OCI-LY3 (cell line): ENCODE data around the gene MS4A10.

Experiments
- EZH2phosphoT487 ChIP-seq: fragments of 200-600 bp; shearing (Covaris generic); IDR thresholded peaks from 2 replicates; pipeline ENCODE4 v1.6.1; 2018; ENCODE audit warnings: antibody characterized with exemption, mixed run types, low read depth
- TF ChIP-seq, protein P1 (sequence below): fragments of 200-600, 300-600 bp; sonication (generic); IDR thresholded peaks from 2 replicates; pipeline ENCODE4 v1.5.1; 2014; ENCODE audit warnings: antibody characterized with exemption, low read length, low read depth

DNA sequence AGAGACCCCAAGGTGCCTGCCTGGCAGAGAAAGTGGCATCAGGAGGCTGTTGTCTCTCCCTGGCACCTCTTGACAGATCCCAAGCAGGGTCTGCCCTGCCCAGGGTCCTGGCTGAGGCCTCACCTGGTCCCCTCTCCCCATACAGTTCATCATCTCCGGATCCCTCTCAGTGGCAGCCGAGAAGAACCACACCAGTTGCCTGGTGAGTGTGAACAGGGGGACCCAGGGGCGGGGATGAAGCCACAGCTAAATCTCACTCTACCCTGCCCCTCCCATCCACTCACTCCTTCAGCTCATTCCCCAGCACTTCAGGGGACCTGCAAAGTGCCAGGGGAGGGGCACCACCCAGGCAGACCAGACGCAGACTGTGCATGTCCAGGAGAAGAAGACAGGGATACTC, 14.0 kb upstream of the MS4A10 start:
- TF ChIP-seq, protein P1, sequence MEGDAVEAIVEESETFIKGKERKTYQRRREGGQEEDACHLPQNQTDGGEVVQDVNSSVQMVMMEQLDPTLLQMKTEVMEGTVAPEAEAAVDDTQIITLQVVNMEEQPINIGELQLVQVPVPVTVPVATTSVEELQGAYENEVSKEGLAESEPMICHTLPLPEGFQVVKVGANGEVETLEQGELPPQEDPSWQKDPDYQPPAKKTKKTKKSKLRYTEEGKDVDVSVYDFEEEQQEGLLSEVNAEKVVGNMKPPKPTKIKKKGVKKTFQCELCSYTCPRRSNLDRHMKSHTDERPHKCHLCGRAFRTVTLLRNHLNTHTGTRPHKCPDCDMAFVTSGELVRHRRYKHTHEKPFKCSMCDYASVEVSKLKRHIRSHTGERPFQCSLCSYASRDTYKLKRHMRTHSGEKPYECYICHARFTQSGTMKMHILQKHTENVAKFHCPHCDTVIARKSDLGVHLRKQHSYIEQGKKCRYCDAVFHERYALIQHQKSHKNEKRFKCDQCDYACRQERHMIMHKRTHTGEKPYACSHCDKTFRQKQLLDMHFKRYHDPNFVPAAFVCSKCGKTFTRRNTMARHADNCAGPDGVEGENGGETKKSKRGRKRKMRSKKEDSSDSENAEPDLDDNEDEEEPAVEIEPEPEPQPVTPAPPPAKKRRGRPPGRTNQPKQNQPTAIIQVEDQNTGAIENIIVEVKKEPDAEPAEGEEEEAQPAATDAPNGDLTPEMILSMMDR, result no peak
- TF ChIP-seq EZH2phosphoT487, result no peak
